Activated naive CD4-positive, alpha-beta T cell treated with anti-CD3 and anti-CD28 coated beads, Interleukin-2, amount 10 ng/mL, durations not matched to agents 7 days and 5 days (primary cell): ENCODE data around the gene ACE.

ENCODE experiments used
- CTCF ChIA-PET: fragments of 350-600 bp; sonication (Branson Sonifier 250); formaldehyde crosslinking; loops from one replicate; lab custom pipeline; 2021; ENCODE audit warnings: antibody characterized with exemption; lab: Charles Lee
- DNase-seq: peaks from one replicate; pipeline ENCODE4 v3.0.0-alpha.2; 2020
- H3K27ac Mint-ChIP-seq: one replicate; pipeline ENCODE4 v1.8.0; 2021; ENCODE audit warnings: mild to moderate bottlenecking, moderate library complexity, mixed read lengths
- H3K27me3 Mint-ChIP-seq: one replicate; pipeline ENCODE4 v1.8.0; 2021; ENCODE audit warnings: mild to moderate bottlenecking, mixed read lengths
- H3K36me3 Mint-ChIP-seq: one replicate; pipeline ENCODE4 v1.8.0; 2021; ENCODE audit warnings: mixed read lengths
- H3K4me1 Mint-ChIP-seq: one replicate; pipeline ENCODE4 v1.8.0; 2021; ENCODE audit warnings: mixed read lengths
- H3K4me3 Mint-ChIP-seq: one replicate; pipeline ENCODE4 v1.8.0; 2021; ENCODE audit warnings: mild to moderate bottlenecking, moderate library complexity, mixed read lengths
- H3K9me3 Mint-ChIP-seq: one replicate; pipeline ENCODE4 v1.8.0; 2021; ENCODE audit warnings: mixed read lengths

ACE gene

GRCh38 chr17:63476854-63477479, at the start of gene ACE:
TSS of gene ACE (plus strand) at chr17:63477061. CDS start at chr17:63477095, 34 bp downstream.
- no peaks in the 10 kb centered on the region for H3K9me3 Mint-ChIP-seq
- DNase-seq = peak; percentile 68
- CTCF ChIA-PET = interaction anchor here (2.6 to 8.7 kb wide), 3 partner anchors 49 to 135 kb away, joined by 8 to 235 read pairs (median 32); no protein-coding TSS in a partner anchor
- H3K4me3 Mint-ChIP-seq = peak within 1 kb of the TSS; percentile 70
- no peaks in the 10 kb centered on the region for H3K36me3 Mint-ChIP-seq
- H3K27me3 Mint-ChIP-seq = peaks cover 88% of the 10 kb centered on the region
- H3K4me1 Mint-ChIP-seq = peaks cover 18% of the 10 kb centered on the region
- peak within 1 kb of the TSS; percentile 37 for H3K27ac Mint-ChIP-seq

- no peak for DNase-seq
- Mint-ChIP-seq H3K36me3 (no peaks in the 10 kb centered on the region), H3K4me3 (no peak overlapping the region), H3K27me3 (peaks cover 17% of the 10 kb centered on the region), H3K27ac (no peak overlapping the region), H3K9me3 (no peaks in the 10 kb centered on the region), H3K4me1 (peaks cover 70% of the 10 kb centered on the region)
- CTCF ChIA-PET = interaction anchor here (0.9 to 18.5 kb wide), 4 partner anchors 14 to 182 kb away, joined by 5 to 273 read pairs (median 123); partner anchors contain the start of gene ACE
These were observed 47.1 kb upstream of the ACE start for GRCh38 chr17:63429766-63430165.

- CTCF ChIA-PET = interaction anchor here (3.1 to 18.5 kb wide), 3 partner anchors 14 to 181 kb away, joined by 11 to 273 read pairs (median 235); partner anchors contain the start of gene ACE
- H3K4me1 Mint-ChIP-seq = peaks cover 75% of the 10 kb centered on the region
- H3K36me3 Mint-ChIP-seq = peaks cover 3% of the 10 kb centered on the region
- no peak overlapping the region for H3K4me3 Mint-ChIP-seq
- peaks cover 17% of the 10 kb centered on the region for H3K27me3 Mint-ChIP-seq
- H3K9me3 Mint-ChIP-seq = no peaks in the 10 kb centered on the region
- no peak overlapping the region for H3K27ac Mint-ChIP-seq
- no peak for DNase-seq
These were observed 46.6 kb upstream of the ACE start for GRCh38 chr17:63430223-63430622.

- no peak for DNase-seq
- H3K27me3 Mint-ChIP-seq = peaks cover 4% of the 10 kb centered on the region
- no peak overlapping the region for H3K27ac Mint-ChIP-seq
- H3K36me3 Mint-ChIP-seq = peaks cover 3% of the 10 kb centered on the region
- CTCF ChIA-PET = interaction anchor here (1.6 to 18.5 kb wide), 3 partner anchors 11 to 180 kb away, joined by 4 to 273 read pairs (median 235); partner anchors contain the start of gene ACE
- no peak overlapping the region for H3K4me3 Mint-ChIP-seq
- H3K9me3 Mint-ChIP-seq = no peaks in the 10 kb centered on the region
- H3K4me1 Mint-ChIP-seq = peaks cover 70% of the 10 kb centered on the region
These were observed 45.3 kb upstream of the ACE start for GRCh38 chr17:63431618-63431938.

- Mint-ChIP-seq H3K4me1 (peaks cover 66% of the 10 kb centered on the region), H3K9me3 (no peaks in the 10 kb centered on the region), H3K4me3 (no peak overlapping the region), H3K36me3 (peaks cover 3% of the 10 kb centered on the region), H3K27ac (no peak overlapping the region), H3K27me3 (peaks cover 4% of the 10 kb centered on the region)
- CTCF ChIA-PET = interaction anchor here (1.6 to 18.5 kb wide), 3 partner anchors 10 to 179 kb away, joined by 4 to 273 read pairs (median 235); partner anchors contain the start of gene ACE
- no peak for DNase-seq
These were observed 44.7 kb upstream of the ACE start for GRCh38 chr17:63431939-63432804.

- Mint-ChIP-seq H3K4me3 (no peak overlapping the region), H3K9me3 (no peaks in the 10 kb centered on the region), H3K36me3 (peaks cover 3% of the 10 kb centered on the region), H3K4me1 (peaks cover 53% of the 10 kb centered on the region), H3K27me3 (peaks cover 4% of the 10 kb centered on the region), H3K27ac (peak overlapping the region; percentile 86)
- CTCF ChIA-PET = interaction anchor here (0.9 to 18.5 kb wide), 8 partner anchors 8 to 178 kb away, joined by 3 to 273 read pairs (median 16); partner anchors contain the start of gene ACE
- no peak for DNase-seq
These were observed 42.9 kb upstream of the ACE start for GRCh38 chr17:63433746-63434591.

GRCh38 chr17:63434951-63435571, 41.8 kb upstream of the ACE start:
- Mint-ChIP-seq H3K27me3 (peaks cover 3% of the 10 kb centered on the region), H3K4me3 (no peak overlapping the region), H3K9me3 (no peaks in the 10 kb centered on the region), H3K27ac (peak overlapping the region; percentile 86), H3K4me1 (peaks cover 52% of the 10 kb centered on the region), H3K36me3 (peaks cover 3% of the 10 kb centered on the region)
- peak; percentile 77 for DNase-seq
- CTCF ChIA-PET = interaction anchor here (0.9 to 18.5 kb wide), 9 partner anchors 9 to 177 kb away, joined by 3 to 273 read pairs (median 6); no protein-coding TSS in a partner anchor

GRCh38 chr17:63435681-63436522, 41.0 kb upstream of the ACE start:
- CTCF ChIA-PET = interaction anchor here (1.0 to 18.5 kb wide), 8 partner anchors 8 to 176 kb away, joined by 3 to 273 read pairs (median 6); no protein-coding TSS in a partner anchor
- H3K4me3 Mint-ChIP-seq = no peak overlapping the region
- no peaks in the 10 kb centered on the region for H3K9me3 Mint-ChIP-seq
- no peak overlapping the region for H3K27ac Mint-ChIP-seq
- H3K4me1 Mint-ChIP-seq = peaks cover 57% of the 10 kb centered on the region
- no peaks in the 10 kb centered on the region for H3K27me3 Mint-ChIP-seq
- DNase-seq = no peak
- peaks cover 3% of the 10 kb centered on the region for H3K36me3 Mint-ChIP-seq

- H3K36me3 Mint-ChIP-seq = peaks cover 3% of the 10 kb centered on the region
- DNase-seq = no peak
- H3K4me1 Mint-ChIP-seq = peaks cover 62% of the 10 kb centered on the region
- H3K4me3 Mint-ChIP-seq = no peak overlapping the region
- peak overlapping the region; percentile 72 for H3K27ac Mint-ChIP-seq
- CTCF ChIA-PET = interaction anchor here (1.1 to 18.5 kb wide), 5 partner anchors 8 to 175 kb away, joined by 4 to 273 read pairs (median 26); no protein-coding TSS in a partner anchor
- no peaks in the 10 kb centered on the region for H3K9me3 Mint-ChIP-seq
- peaks cover under 1% of the 10 kb centered on the region for H3K27me3 Mint-ChIP-seq
These were observed 40.2 kb upstream of the ACE start for GRCh38 chr17:63436523-63437110.

GRCh38 chr17:63437287-63438091, 39.4 kb upstream of the ACE start:
- H3K36me3 Mint-ChIP-seq = peaks cover 3% of the 10 kb centered on the region
- no peak for DNase-seq
- peaks cover 8% of the 10 kb centered on the region for H3K27me3 Mint-ChIP-seq
- no peak overlapping the region for H3K4me3 Mint-ChIP-seq
- H3K9me3 Mint-ChIP-seq = no peaks in the 10 kb centered on the region
- CTCF ChIA-PET = interaction anchor here (1.1 to 18.5 kb wide), 4 partner anchors 7 to 174 kb away, joined by 4 to 273 read pairs (median 16); no protein-coding TSS in a partner anchor
- peaks cover 60% of the 10 kb centered on the region for H3K4me1 Mint-ChIP-seq
- peak overlapping the region; percentile 72 for H3K27ac Mint-ChIP-seq
